ENCODE results near the gene RAPSN.

The RAPSN gene

DNA sequence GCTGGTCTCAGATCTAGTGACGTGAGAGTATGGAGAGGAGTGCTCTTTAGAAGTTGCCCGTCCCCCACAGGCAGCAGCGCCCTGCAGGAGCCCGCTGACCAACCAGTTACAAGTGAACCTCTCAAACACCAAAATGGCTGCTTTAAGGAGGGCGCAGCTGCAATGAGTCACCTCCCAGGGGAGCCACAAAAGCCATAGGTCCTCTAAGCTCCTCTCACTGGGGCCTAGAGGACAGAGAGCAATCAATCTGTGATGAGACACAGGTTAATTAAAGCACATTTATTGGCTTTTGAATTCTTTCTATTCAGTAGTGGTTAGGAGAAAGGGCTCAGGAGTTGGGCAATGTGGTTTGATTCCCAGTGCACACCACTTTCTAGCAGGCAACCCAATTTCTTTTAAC, 15.5 kb upstream of the RAPSN start:
- DNase-seq = no peak

DNA sequence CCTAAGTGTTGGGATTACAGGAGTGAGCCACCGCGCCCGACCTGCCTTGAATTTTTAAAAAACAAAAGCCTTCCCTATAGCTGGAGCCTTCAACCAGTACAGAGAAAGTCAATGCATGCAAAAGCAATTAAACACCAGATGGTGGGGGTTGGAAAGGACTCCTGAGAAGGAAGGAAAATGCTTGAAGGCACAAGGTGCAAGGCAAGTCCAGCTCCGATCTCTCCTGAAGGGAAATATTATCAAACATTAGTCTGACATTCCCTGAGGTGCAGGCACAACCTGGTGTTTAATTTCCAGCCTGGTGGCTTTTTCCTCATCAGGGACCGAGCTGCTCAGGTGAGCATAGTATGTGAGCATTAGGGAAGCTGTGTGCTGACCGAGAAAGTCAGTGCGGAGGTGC, 12.9 kb upstream of the RAPSN start:
- no peak for DNase-seq

DNA sequence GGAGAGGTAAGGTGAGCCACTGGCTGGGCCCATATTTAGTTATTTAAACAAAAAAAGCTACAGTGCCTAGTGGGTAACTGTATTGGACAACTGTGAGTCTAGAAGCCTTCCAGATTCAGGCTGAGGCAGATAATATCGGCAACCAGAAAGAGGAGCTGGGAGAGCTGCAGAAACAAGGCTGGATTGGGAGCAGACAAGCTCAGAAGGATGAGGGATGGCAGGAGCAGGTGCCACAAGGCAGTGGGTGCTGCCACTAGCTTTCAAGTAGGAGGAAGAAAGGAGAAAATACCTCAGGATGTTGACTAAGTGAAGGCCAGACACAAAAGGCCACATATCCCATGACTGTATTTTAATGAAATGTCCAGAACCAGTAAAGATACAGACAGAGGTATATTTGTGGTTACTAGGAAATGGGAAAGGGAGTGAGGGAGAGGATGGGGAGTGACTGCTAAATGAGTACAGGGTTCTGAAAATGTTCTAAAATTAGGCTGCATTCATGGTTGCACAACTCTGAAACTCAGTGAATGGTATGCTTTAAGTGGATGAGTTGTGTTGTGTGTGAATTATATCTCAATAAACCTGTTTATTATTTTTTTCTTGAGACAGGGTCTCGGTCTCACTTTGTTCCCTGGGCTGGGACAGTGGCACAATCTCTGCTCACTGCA, 11.8 kb upstream of the RAPSN start:
- DNase-seq = no peak

DNA sequence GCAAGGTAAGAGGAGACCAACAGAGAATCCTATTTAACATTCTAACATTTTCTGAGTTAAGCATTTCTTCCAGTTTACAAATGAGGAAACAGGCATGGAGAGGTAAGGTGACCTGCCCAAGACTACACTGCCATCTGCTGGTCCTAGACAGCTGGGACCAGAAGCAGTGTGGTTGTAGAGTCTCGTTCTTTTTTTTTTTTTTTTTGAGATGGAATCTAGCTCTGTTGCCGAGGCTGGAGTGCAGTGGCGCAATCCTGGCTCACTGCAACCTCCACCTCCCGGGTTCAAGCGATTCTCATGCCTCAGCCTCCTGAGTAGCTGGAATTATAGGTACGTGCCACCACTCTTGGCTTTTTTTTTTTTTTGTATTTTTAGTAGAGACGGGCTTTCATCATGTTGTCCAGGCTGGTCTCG, 5.3 kb upstream of the RAPSN start:
- peak; percentile 71 to 74 for DNase-seq

DNA sequence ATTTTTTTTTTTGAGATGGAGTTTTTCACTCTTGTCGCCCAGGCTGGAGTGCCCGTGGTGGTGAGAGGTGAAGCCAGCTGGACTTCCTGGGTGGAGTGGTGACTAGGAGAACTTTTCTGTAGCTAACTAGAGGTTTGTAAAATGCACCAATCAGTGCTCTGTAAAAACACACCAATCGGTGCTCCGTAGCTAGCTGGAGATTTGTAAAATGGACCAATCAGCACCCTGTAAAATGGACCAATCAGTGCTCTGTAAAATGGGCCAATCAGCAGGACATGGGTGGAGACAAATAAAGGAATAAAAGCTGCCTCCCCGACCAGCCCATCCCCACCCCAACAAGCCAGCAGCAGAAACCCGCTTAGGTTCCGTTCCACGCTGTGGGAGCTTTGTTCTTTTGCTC, 4.4 kb upstream of the RAPSN start:
- DNase-seq = no peak

DNA sequence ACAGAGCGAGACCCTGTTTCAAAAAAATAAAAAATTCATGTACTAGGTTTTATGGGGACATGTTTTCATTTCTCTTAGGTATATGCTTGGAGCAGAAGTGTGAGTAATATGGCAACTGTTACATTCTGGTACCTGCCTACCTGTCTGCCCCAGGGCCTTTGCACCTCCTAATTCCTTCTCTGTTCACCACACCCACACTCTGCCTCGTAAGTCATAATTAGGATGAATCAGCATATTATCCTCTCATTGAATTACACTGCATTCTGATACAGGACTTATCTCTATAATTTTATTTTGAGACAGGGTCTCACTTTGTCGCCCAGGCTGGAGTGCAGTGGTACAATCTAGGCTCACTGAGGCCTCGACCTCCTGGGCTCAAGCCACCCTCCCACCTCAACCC, 3.1 kb upstream of the RAPSN start:
- no peak for DNase-seq

DNA sequence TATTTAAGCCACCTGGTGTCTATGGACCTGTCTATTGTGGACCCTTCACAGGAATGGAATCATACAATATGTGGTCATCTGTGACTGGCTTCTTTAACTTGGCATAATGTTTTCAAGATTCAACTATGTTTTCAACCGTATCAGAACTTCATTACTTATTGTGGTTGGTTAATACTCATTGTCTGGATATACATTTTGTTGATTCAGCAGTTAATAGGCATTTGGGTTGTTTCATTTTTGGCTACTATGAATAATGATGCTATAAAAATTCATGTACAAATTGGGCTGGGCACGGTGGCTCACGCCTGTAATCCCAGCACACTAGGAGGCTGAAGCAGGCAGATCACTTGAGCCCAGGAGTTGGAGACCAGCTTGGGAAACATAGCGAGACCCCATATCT, 2.5 kb upstream of the RAPSN start:
- DNase-seq = no peak

DNA sequence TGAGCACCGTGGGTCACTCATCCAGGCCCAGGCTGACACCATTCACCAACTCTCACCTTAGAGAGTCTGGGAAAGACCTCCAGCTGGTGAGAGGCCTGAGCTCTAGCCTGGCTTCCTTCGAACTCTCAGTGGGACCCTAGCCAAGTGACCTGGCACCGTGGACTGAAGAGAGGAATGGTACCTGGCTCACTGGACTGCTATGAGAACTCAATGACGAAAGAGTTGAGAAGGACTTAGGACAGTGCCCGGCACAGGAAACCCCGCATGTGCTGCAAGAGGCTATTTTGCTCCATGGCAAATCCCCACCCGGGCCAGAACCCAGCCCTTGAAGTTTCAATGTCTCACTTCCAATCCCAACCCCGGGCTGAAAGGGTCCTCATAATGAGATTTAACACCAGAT, 605 bp upstream of the RAPSN start:
- DNase-seq = no peak

DNA sequence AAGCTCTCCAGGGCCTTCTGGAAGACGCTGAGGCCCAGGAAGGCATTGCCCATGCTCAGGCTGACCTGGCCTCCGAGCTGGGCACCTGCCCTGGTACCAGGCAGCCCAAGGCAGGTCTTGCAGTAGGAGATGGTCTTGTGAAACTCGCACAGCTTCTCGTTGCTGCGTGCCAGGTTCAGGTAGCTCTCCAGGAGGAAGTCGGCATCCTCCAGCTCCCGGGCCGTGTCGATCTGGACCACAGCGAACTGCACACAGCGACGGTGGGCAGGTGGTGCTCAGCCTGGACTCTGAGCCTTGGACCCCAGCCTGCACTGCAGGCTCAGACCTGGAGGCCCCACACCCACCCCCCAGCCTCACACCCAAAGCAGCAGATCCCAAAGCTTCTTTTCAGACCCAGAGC, 1.0 kb downstream of the RAPSN start:
- DNase-seq = no peak

DNA sequence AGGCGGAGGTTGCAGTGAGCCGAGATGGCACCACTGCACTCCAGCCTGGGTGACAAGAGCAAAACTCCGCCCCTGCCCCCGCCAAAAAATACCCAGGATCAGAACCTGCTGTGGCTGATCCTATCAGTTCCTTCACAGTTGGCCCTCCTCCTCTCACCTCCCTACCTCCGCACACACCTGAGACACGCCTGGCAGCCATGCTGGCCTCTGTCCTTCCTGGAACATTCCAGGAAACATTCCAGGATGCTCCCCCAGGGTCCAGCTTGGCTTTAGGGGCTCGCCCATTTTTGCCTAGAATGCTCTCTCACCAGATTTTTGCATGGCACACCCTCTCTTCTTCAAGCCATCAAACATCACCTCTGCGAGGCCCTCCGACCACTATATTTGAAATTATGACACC, 2.1 kb downstream of the RAPSN start:
- DNase-seq = no peak

DNA sequence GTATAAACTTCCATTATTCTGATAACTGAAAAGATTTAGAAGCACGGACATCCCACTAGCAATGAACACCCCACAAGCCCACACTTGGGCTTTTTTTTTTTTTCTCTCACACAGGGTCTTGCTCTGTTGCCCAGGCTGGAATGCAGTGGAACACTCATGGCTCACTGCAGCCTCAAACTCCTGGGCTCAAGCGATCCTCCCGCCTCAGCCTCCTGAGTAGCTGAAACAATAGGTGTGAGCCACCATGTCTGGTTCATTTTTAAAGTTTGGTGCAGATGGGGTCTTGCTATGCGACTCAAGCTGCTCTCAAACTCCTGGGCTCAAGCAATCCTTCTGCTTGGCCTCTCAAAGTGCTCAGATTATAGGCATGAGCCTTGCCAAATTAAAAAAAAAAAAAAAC, 3.1 kb downstream of the RAPSN start:
- no peak for DNase-seq

DNA sequence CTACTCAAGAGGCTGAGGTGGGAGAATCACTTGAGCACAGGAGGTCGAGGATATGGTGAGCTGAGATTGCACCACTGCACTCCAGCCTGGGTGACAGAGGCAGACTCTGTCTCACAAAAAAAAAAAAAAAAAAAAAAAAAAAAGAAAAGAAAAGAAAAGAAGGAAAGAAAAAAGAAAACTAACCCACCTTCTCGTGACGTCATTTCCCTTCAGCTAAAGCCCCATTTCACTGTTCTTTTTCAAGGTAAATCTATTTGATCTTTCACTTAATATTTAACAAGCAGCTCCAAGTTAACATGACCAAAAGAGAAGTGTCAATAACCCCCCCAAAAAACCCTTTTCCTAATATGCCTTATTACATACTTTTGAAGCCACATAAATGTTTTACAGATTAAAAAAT, 5.1 kb downstream of the RAPSN start:
- no peak for DNase-seq

DNA sequence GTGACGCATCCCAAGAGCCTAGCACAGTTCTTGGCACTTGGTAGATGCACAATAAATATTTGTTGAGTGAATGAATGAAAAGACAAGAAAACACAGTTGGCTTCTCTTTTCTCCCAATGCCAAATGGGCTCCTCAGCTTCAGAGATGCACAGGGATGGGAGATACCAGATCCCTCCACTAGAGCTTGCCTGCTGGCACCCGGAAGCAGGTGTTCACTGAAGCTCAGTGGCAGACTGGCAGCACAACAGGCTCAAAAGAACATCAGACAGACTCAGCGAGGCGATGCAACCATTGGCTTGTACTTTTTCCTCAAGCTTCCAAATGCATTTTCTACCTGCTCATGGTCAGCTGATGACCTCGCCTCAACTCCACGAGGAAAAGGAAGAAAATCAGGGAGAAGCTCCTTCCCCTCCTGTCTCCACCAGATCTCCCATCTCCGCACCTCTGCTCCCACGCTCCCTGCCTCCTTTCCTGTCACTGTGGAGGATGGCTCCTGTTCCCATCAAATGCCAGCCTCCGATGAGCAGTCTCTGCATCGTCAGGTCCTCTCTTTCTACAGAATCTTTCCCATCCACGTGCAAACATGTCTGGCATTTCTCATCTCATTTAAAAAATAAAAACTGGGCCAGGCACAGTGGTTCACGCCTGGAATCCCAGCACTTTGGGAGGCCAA, 5.8 kb downstream of the RAPSN start:
- no peak for DNase-seq

DNA sequence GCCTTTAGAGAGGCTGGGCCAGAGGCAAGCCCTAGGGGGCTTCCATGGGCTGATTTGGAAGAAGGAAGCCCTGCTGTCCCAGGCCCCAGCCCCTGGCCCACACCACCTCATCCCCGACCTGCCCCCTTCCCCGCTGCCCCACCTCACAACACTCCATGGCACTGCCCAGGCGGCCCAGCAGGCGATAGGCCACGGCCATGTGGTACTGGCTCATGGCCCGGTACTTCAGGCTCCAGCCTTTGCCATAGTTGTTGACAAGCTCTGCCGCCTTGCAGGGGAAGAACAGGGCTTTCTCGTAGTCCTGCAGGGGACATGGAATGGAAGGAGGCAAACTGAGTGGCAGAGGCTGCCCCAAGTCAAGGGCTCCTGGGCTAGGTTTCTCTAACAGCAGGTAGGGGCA, 6.4 kb downstream of the RAPSN start:
- DNase-seq = no peak

DNA sequence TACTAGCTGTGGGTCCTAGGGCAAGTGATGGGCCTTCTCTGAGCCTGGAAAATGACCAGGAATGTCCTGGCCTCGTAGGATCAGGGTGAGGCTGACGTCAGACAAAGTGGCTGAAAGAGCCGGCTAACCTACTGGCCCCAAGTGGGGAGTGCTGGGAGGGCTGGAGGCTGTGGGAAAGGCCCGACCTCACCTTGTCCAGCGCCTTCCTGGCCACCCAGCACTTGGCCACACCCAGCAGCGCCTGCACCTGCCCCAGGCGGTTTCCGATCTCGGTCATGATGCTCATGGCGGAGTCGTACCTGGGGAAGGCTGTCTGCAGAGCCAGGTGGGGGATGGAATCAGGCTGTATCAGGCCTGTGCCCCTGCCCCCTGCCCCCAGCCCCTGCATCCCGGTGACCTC, 7.5 kb downstream of the RAPSN start:
- DNase-seq = no peak

DNA sequence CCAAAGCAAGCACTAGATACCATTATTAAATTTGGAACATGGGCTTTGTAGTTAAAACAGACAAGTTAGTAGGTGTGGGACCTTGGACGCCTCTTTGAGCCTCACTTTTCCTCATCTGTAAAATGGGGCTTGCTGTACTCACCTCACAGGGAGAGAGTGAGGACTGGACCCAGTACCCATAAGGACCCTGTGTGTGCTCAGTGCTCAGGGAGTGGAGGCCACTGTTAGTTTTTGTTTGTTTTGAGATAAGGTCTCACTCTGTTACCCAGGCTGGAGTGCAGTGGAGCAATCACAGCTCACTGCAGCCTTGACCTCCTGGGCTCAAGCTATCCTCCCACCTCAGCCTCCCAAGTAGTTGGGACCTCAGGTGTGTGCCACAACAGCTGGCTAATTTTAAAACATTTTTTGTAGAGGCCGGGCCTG, 8.9 kb downstream of the RAPSN start:
- DNase-seq = no peak

DNA sequence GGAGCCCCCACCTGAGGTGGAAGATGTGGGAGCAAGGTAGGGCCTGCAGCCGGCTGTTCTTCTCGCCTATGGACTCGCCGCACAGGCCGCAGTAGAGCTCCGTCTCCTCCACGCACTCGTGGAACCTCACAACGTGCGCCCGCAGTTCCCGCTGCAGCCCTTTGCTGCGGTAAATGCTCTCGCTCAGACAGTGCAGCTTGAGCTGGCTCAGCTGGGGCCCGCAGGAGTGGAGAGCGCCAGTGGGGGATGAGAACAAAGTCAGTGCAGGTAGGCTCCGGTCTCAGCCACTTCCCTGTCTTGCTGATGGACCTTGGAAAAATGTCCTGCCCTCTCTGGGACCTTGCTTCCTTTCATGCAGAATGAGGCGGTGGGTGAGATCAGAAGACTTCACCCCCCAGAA, 10.2 kb downstream of the RAPSN start:
- DNase-seq = no peak

DNA sequence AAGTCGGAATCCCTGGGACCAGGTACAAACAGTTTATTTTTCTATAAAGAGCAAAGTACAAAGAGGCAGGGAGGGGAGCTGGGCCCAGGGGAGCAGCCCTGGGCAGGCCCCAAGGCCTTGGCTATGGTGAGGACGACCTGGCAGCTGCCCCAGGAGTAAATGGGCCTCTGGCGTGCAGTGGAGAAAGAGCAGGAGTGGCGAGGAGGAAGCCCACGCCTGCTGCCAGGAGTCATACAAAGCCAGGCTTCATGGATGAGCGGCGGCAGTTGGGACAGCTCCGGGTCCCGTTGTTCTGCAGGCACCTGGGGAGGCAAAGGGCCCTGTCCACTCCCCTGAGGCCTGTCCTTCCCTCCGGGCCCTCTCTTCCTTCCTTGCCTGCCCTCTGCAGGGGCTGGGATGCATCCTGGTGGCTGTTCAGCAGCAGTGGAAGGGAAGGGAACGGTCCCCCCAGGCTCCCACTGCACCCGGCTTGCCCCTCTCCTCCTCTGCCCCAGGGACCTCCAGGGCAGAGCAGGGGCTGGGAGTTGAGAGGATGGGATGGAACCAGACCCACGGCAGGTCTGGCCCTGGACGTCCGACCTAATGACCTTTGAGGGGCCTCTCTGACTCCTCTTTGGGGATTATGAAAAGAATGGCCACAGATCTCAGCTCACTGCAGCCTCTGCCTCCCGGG, 11.1 kb downstream of the RAPSN start:
- DNase-seq = no peak

DNA sequence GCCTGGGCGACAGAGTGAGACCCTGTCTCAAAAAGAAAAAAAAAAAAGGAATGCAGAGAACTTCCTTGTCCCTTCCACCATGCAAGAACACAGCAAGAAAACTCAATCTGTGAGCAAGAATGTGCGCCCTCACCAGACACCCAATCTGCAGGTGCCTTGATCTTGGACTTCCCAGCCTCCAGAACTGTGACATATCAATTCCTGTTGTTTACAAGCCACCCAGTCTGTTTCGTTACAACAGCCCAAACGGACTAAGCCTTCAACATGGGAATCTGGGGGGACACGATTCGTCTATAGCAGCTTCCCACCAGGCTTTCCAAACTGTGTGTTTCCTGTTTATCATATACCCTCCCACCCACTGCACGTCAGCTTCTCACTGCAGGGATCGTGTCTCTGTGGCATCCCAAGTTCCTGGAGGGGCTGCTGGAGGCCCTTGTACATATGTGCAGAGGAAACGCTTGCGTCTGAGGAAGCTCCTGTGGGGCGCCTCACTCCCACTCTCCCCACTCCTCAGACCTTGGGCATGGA, 11.7 kb downstream of the RAPSN start:
- DNase-seq = no peak

DNA sequence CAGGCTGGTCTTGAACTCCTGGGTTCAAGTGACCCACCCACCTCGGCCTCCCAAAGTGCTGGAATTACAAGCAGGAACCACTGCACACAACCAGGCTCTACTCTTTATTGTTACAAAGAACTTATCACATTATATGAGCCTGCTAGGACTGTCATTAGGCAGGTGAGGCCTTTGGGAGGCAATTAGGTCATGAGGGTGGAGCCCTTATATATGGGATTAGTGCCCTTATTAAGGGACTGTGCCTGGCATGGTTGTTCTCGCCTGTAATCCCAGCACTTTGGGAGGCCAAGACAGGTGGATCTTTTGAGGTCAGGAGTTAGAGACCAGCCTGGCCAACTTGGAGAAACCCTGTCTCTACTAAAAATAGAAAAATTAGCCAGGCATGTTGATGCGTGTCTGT, 12.2 kb downstream of the RAPSN start:
- DNase-seq = no peak

DNA sequence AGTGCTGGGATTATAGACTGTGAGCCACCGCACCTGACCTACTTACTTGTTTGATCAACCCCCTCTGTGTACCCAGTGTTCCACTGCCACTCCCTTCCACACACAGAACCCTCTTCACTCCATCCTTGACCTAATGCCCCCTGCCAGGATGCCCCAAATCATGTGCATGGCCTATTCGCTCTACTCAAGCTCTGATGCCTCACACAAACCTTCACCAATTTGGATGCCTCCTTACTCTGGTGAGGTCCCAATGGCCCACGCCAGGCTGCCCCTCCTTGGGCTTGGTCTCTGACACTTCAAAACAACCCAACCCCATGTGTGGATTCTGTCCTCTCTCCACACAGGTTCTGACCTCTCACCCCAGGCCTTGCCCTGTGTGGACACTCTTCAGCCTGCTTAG, 13.2 kb downstream of the RAPSN start:
- no peak for DNase-seq

DNA sequence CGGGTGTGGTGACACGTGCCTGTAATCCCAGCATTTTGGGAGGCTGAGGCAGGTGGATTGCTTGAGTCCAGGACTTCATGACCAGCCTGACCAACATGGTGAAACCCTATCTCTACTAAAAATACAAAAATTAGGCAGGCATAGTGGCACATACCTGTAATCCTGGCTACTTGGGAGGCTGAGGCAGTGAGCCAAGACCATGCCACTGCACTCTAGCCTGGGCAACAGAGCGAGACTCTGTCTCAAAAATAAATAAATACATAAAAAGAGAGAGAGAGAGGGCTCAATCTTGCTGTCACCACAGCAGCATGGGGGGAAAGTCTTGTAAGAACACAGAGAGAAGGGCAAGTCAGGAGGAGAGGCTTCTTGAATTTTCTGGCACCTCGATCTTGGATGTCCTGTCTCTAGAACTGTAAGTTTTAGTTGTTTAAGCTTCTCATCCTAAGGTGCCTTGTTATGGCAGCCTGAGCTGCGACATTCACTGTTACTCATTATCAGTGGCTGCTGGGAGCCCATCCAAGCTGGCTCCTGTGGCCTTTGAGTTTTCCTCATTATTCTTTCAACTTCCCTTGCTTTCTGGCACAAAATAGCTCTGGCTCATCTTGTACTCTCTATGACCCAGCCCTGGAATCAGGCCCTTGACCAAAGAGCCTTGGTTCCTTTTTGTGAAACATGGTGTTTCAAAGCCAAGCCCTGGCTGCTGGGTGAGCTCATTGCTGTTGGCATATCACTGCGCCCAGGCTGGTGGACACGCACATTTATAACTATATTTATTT, 14.7 kb downstream of the RAPSN start:
- no peak for DNase-seq

DNA sequence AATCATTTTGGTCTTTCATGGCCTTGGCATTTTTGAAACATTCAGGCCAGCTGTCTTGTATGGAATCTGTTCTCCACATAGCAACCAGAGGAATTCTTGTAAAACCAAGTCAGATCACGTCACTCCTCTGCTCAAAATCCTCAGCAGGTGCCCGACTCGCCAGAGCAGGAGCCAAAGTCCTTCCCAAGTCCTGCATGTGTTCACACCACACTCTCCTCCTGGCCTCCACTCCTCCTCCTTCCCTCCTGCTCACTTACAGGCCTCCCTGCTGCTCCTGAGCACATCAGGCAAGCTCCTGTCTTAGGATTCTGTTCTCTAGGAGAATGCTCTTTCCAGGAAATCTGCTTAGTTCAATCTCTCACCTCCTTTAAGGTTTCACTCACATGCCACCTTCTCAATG, 15.8 kb downstream of the RAPSN start:
- DNase-seq = no peak
